GM19467 (cell line): Measurements from ENCODE around the gene ADAMTS20.

ENCODE experiments used
- ATAC-seq: cut with Tn5 transposase; IDR thresholded peaks from one replicate; pipeline ENCODE4 v1.9.1; 2021; ENCODE audit warnings: mild to moderate bottlenecking, moderate library complexity; ENCODE audit not compliant: unreplicated experiment

The ADAMTS20 gene

GRCh38 chr12:43482311-43483085 lies 69.5 kb downstream of the ADAMTS20 start:
- ATAC-seq, result no peak

- no peak for ATAC-seq
These were observed 71.4 kb downstream of the ADAMTS20 start for GRCh38 chr12:43480591-43480990.

GRCh38 chr12:43462741-43463140 lies 89.3 kb downstream of the ADAMTS20 start:
- ATAC-seq, result no peak

GRCh38 chr12:43462080-43462479 lies 89.9 kb downstream of the ADAMTS20 start:
- no peak for ATAC-seq

GRCh38 chr12:43459285-43459684 lies 92.7 kb downstream of the ADAMTS20 start:
- ATAC-seq, result no peak

GRCh38 chr12:43453761-43454160 lies 98.2 kb downstream of the ADAMTS20 start:
- ATAC-seq, result no peak

GRCh38 chr12:43444940-43445564 lies 107.0 kb downstream of the ADAMTS20 start:
- peak; percentile 88 for ATAC-seq

- no peak for ATAC-seq
These were observed 115.4 kb downstream of the ADAMTS20 start for GRCh38 chr12:43436597-43436996.

- no peak for ATAC-seq
These were observed 117.4 kb downstream of the ADAMTS20 start for GRCh38 chr12:43434614-43435013.

- no peak for ATAC-seq
These were observed 123.9 kb downstream of the ADAMTS20 start for GRCh38 chr12:43428088-43428600.

GRCh38 chr12:43425361-43425760 lies 126.6 kb downstream of the ADAMTS20 start:
- ATAC-seq, result no peak

GRCh38 chr12:43416981-43417380 lies 135.0 kb downstream of the ADAMTS20 start:
- ATAC-seq, result no peak

- ATAC-seq, result peak; percentile 56
These were observed 144.0 kb downstream of the ADAMTS20 start for GRCh38 chr12:43407816-43408645.

- ATAC-seq, result no peak
These were observed 145.2 kb downstream of the ADAMTS20 start for GRCh38 chr12:43406801-43407200.

GRCh38 chr12:43402436-43402835 lies 149.6 kb downstream of the ADAMTS20 start:
- ATAC-seq, result no peak

GRCh38 chr12:43401096-43401495 lies 150.9 kb downstream of the ADAMTS20 start:
- no peak for ATAC-seq

- ATAC-seq, result no peak
These were observed 155.3 kb downstream of the ADAMTS20 start for GRCh38 chr12:43396671-43397070.

GRCh38 chr12:43392116-43392515 lies 159.9 kb downstream of the ADAMTS20 start:
- ATAC-seq, result no peak

GRCh38 chr12:43381879-43382278 lies 170.1 kb downstream of the ADAMTS20 start:
- no peak for ATAC-seq

- no peak for ATAC-seq
These were observed 173.6 kb downstream of the ADAMTS20 start for GRCh38 chr12:43378448-43378847.

- no peak for ATAC-seq
These were observed 181.7 kb downstream of the ADAMTS20 start for GRCh38 chr12:43370263-43370662.
